GM21381 (cell line): ENCODE data around the gene MAPKBP1.
"Not testable (repeated sequence)": the region's sequence is repeated elsewhere in the genome, so short reads cannot be mapped to it uniquely, and the experiment has no call there.

Experiments
- ATAC-seq: cut with Tn5 transposase; IDR thresholded peaks from one replicate; pipeline ENCODE4 v1.9.1; 2021; ENCODE audit warnings: mild to moderate bottlenecking, moderate library complexity; ENCODE audit not compliant: unreplicated experiment

The MAPKBP1 gene

GRCh38 chr15:41825572-41826535, 51.6 kb downstream of the MAPKBP1 start:
- ATAC-seq: no peak

GRCh38 chr15:41827290-41827879, 53.1 kb downstream of the MAPKBP1 start:
- no peak for ATAC-seq

DNA sequence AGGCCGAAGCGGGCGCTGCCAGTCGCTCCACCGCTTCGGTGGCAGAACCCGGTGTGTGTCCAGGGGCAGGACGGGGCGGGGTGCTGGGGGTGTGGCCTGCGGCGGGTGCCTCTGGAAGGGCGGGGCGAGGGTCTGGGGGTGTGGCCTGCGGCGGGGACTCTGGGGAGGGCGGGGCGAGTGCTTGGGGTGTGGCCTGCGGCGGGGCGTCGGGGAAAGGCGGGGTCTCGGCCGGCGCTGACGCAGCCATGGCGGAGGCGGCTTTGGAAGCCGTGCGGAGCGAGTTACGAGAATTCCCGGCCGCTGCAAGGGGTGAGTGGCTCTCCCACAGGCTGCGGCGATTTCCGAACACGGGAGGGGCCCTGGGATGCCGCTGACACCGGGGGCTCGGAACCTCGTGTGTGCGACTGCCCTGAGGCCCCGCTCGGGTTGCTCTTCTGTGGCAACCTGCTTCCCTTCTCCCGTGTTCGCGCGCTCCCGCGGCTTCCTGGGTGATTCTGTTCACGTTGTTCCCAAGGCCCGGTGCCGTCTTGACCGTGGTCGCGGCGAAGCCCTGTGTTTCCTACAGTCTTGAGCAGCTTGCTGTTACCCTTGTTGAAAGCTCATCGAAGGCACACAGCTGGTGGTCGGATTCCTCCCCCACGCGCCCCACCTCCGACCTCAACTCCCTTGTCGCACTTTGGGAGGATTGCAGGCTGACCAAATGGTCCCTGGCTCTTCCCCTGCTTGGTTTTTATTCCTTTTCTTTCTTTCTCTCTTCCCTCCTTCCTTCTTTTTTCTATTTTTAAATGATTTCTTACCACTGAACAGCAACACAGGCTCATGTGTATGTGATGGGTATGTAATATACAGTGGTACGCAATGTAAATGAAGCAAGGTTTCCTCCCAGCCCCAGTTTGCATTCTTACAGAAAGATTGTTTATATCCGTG, 53.9 kb downstream of the MAPKBP1 start, which contains the start of gene JMJD7:
Gene JMJD7 (plus strand): TSS at position 213 of the 927 bp plus-strand sequence. CDS start 33 bp downstream, at position 246.
- ATAC-seq: peak; percentile 67

DNA sequence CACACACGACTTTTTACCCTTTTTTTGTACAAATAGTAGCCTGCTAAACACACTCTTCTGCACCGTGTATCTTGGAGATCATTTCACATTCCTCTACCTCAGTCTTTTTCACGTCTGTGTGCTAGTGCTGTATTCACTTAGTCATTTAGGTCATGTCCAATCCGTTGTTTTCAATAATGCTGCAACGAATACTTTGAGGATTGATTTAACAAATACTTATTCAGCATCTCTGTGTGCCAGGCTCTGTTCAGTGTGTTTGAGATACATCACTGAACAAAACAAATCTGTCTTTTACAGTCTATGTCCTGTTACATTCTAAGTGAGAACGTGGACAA, 54.5 kb downstream of the MAPKBP1 start:
- ATAC-seq: no peak

- no peak for ATAC-seq
Measured at GRCh38 chr15:41829959-41830646, 55.8 kb downstream of the MAPKBP1 start.

DNA sequence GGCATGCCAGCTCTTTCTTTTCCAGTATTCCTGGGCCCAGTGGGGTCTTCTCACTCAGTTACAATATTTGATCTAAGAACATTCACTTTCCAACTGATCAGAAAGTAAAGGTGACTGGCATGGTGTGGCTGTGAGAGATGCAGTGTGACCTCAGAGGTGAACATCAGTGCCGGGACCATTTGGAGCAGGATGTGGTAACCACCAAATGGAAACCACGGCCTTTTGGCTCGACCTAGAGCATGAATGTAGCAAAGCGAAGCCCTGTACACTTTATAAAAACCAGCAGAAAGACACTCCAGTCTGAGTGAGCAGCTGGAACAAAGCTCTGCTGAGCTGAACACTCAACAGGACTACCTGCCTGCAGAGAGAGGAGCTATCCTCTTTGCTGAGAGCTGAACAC, 57.0 kb downstream of the MAPKBP1 start:
- not testable (repeated sequence) for ATAC-seq

- no peak for ATAC-seq
Measured at GRCh38 chr15:41832208-41832607, 57.9 kb downstream of the MAPKBP1 start.

- no peak for ATAC-seq
Measured at GRCh38 chr15:41832875-41833274, 58.6 kb downstream of the MAPKBP1 start.

GRCh38 chr15:41834096-41834495, 59.8 kb downstream of the MAPKBP1 start:
- ATAC-seq: no peak

DNA sequence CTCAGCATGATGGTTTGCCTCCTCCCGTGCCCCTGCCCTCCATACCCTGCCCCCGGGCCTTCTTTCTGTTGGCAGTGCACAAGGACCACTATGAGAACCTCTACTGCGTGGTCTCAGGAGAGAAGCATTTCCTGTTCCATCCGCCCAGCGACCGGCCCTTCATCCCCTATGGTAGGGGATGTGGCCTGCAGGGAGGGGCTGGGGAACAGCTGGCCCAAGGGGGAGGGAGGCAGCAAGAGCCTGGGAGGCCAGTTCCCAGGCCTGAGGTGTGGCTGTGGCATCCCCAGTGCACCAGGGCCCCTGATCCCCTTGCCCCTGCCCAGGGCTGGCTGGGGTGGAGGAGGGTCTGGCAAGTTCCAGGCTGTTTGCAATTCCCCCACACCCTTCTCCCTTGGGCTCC, 61.8 kb downstream of the MAPKBP1 start:
- no peak for ATAC-seq

- no peak for ATAC-seq
Measured at GRCh38 chr15:41836713-41837454, 62.6 kb downstream of the MAPKBP1 start.

- no peak for ATAC-seq
Measured at GRCh38 chr15:41838400-41838897, 64.2 kb downstream of the MAPKBP1 start, which contains the start of gene PLA2G4B. Gene PLA2G4B, plus strand, starts transcription at chr15:41838847. Its CDS starts 67 bp downstream, at chr15:41838914.

- ATAC-seq: no peak
Measured at GRCh38 chr15:41839781-41840491, 65.7 kb downstream of the MAPKBP1 start.

DNA sequence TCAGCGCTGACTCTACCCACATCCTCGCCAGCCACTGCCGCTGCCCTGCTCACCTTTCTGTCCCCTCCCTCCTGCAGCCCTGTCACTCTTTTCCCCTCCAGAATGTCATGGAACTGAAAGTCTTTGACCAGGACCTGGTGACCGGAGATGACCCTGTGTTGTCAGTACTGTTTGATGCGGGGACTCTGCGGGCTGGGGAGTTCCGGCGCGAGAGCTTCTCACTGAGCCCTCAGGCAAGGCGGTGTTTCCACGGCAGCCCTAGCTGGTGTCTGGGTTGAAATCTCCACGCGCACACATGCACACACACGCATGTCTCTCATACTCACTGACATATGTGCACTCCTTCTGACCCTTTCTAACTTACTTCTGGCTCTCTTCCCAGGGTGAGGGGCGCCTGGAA, 66.4 kb downstream of the MAPKBP1 start:
- no peak for ATAC-seq

DNA sequence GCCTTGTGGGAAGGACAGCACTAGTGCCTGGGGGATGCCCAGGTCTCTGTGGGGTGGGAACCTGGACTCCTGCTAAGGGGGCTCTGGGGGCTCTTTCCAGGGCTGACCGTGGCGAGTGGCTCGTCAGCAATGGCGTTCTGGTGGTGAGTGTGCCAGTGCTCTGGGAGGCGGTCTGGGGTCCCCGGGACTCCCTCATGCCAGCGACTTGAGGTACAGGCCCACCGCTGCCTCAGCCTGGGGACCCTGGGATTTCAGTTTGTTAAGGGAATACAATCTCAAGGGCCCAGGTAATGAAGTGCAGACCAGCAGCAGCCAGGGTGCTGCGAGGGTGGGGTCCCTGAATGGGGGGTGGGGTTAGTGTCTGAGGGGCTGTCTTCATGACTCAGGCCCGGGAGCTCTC, 66.8 kb downstream of the MAPKBP1 start:
- ATAC-seq: no peak

- no peak for ATAC-seq
Measured at GRCh38 chr15:41842229-41842628, 67.9 kb downstream of the MAPKBP1 start.

GRCh38 chr15:41843571-41843970, 69.3 kb downstream of the MAPKBP1 start:
- no peak for ATAC-seq

- no peak for ATAC-seq
Measured at GRCh38 chr15:41844814-41845213, 70.5 kb downstream of the MAPKBP1 start.

DNA sequence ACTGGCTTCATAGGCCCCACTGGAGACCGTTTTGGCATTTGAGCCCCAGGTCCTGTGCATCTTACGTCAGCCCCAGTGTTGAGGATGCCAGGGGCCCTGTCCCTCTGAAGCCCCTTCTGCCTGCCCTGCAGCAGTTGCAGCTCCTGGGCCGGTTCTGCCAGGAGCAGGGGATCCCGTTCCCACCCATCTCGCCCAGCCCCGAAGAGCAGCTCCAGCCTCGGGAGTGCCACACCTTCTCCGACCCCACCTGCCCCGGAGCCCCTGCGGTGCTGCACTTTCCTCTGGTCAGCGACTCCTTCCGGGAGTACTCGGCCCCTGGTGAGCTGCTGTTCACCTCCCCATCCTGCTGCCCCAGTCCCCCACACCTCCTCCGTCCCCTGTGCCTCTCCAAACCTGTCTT, 72.9 kb downstream of the MAPKBP1 start:
- ATAC-seq: no peak
